Left lobe of liver (tissue), 2 donors: ENCODE measurements around the gene FANCM. TPM values are rescaled to one million over a fixed set of nuclear protein-coding genes. Genes with fewer than 3 reads are reported as not detected.

ENCODE experiments used
- ATAC-seq: fragments of 200-7000 bp; cut with Tn5 transposase; one replicate; pipeline ENCODE4 v1.9.1; 2020; ENCODE audit warnings: mild to moderate bottlenecking, moderate library complexity
- DNase-seq: peaks from one replicate; pipeline ENCODE4 v3.0.0-alpha.2; 2020; ENCODE audit warnings: low spot score
- total RNA-seq: library from RNA; stranded (reverse); gene quantifications from one replicate; pipeline ENCODE4 v1.2.1, GENCODE V29; 2021
- donor health status: DM: no; HTN: no; CAD: no; lungs with moderate emphysema.
- donor health status: DM: no; HTN: yes; CAD: no.

Gene FANCM
- total RNA-seq, 1 donor from 2014 or later = 2.5 TPM

GRCh38 chr14:45222485-45223262, 86.9 kb downstream of the FANCM start:
- ATAC-seq (no peak), DNase-seq (no peak)

- ATAC-seq = no peak
- no peak for DNase-seq
Observed at GRCh38 chr14:45227566-45227965, 91.8 kb downstream of the FANCM start.

- ATAC-seq (no peak), DNase-seq (no peak)
Observed at GRCh38 chr14:45238988-45239387, 103.3 kb downstream of the FANCM start.

- DNase-seq (no peak), ATAC-seq (no peak)
Observed at GRCh38 chr14:45242706-45243105, 107.0 kb downstream of the FANCM start.

- ATAC-seq (no peak), DNase-seq (no peak)
Observed at GRCh38 chr14:45246151-45246550, 110.4 kb downstream of the FANCM start.

GRCh38 chr14:45246691-45247090, 111.0 kb downstream of the FANCM start:
- no peak for ATAC-seq
- no peak for DNase-seq

- ATAC-seq (no peak), DNase-seq (no peak)
Observed at GRCh38 chr14:45247427-45247826, 111.7 kb downstream of the FANCM start.

- DNase-seq (no peak), ATAC-seq (no peak)
Observed at GRCh38 chr14:45249856-45250575, 114.3 kb downstream of the FANCM start.

Other genes starting within 250 kb of the FANCM start
- gene KLHL28, start 174.0 kb upstream of the FANCM start, total RNA-seq = 6.2 TPM
- 5.9 TPM for gene TOGARAM1, start 173.7 kb upstream of the FANCM start, total RNA-seq
- gene PRPF39, start 51.8 kb upstream of the FANCM start, total RNA-seq = 9.4 TPM
- gene FKBP3, start 1.4 kb upstream of the FANCM start, total RNA-seq = 24.1 TPM
- 3.4 TPM for gene MIS18BP1, start 117.3 kb downstream of the FANCM start, total RNA-seq